ENCODE results near the gene IRX1.

- TF ChIP-seq CTCF (IDR thresholded peaks at IDR 0.05), result no peak
- no peak for TF ChIP-seq POLR2AphosphoS5 (IDR thresholded peaks at IDR 0.05)
- TF ChIP-seq POLR2A (IDR thresholded peaks at IDR 0.05), result no peak
Measured at GRCh38 chr5:3596261-3596825, 711 bp downstream of the IRX1 start.

Data from upper lobe of left lung (tissue), 4 donors.